Left colon (tissue), 2 donors: ENCODE measurements around the gene SHC4. TPM values are rescaled to one million over a fixed set of nuclear protein-coding genes. Genes with fewer than 3 reads are reported as not detected.
"Not testable (repeated sequence)": the region's sequence is repeated elsewhere in the genome, so short reads cannot be mapped to it uniquely, and the experiment has no call there.

ENCODE experiments used
- ATAC-seq: fragments of 200-7000 bp; cut with Tn5 transposase; one replicate; pipeline ENCODE4 v1.9.1; 2020; ENCODE audit warnings: mild to moderate bottlenecking, moderate library complexity
- DNase-seq, 2 donors: peaks; one replicate each; pipeline ENCODE4 v3.0.0-alpha.2; 2020
- intact Hi-C, 2 donors: fragments of 100-400 bp; cut with DNase I in 1 of 2; cut with micrococcal nuclease in 1 of 2; formaldehyde crosslinking; loops; one replicate each; pipeline versions ENCODE4 v1.11.2 to v1.14.0; 2022; cut with DNase I, micrococcal nuclease
- total RNA-seq, 2 donors: library from RNA; stranded (reverse); fragmentation: NEBNext Ultra II Directional; extraction: Animal tissue kit (Norgen Biotek cat#: 25700); gene quantifications; one replicate each; pipeline ENCODE4 v1.2.1, GENCODE V29; 2021
- donor health status: DM: no; HTN: no; CAD: no.
- donor health status: DM: yes; HTN: yes; CAD: no.

SHC4 gene
- total RNA-seq, 2 donors from 2014 or later = 0.24 to 0.81 TPM

GRCh38 chr15:48972750-48973503 lies 9.2 kb upstream of the SHC4 start:
- intact Hi-C loops = no loop called here
- DNase-seq (no peak), ATAC-seq (no peak)

GRCh38 chr15:48970926-48971325 lies 7.2 kb upstream of the SHC4 start:
- DNase-seq, ATAC-seq, intact Hi-C loops: not testable (repeated sequence)

- DNase-seq = no peak
- no peak for ATAC-seq
- intact Hi-C loops = no loop called here
These were observed 4.3 kb upstream of the SHC4 start for GRCh38 chr15:48968066-48968465.

- ATAC-seq (no peak), DNase-seq (no peak)
- intact Hi-C loops = no loop called here
These were observed 3.6 kb upstream of the SHC4 start for GRCh38 chr15:48967336-48967735.

- ATAC-seq (no peak), DNase-seq (no peak)
- intact Hi-C loops = no loop called here
These were observed 3.0 kb upstream of the SHC4 start for GRCh38 chr15:48966595-48967301.

- ATAC-seq (no peak), DNase-seq (no peak)
- intact Hi-C loops = no loop called here
These were observed 2.3 kb upstream of the SHC4 start for GRCh38 chr15:48965972-48966371.

GRCh38 chr15:48964898-48965297 lies 1.2 kb upstream of the SHC4 start:
- ATAC-seq = no peak
- DNase-seq = no peak
- intact Hi-C loops = no loop called here

GRCh38 chr15:48962662-48963523 lies 826 bp downstream of the SHC4 start:
- intact Hi-C loops = no loop called here
- ATAC-seq (peak; percentile 52), DNase-seq (peak in 1 of 2 donors; percentile 10)

GRCh38 chr15:48955967-48956366 lies 7.8 kb downstream of the SHC4 start:
- ATAC-seq = no peak

GRCh38 chr15:48955370-48955769 lies 8.3 kb downstream of the SHC4 start:
- ATAC-seq (no peak), DNase-seq (no peak)
- intact Hi-C loops = no loop called here

More at GRCh38 chr15:48955967-48956366, 7.8 kb downstream of the SHC4 start:
- intact Hi-C loops = no loop called here
- DNase-seq = no peak

GRCh38 chr15:48954538-48954937 lies 9.2 kb downstream of the SHC4 start:
- intact Hi-C loops = no loop called here
- ATAC-seq (no peak), DNase-seq (no peak)

- intact Hi-C loops = no loop called here
- ATAC-seq (no peak), DNase-seq (no peak)
These were observed 16.9 kb downstream of the SHC4 start for GRCh38 chr15:48946840-48947187.

- ATAC-seq (no peak), DNase-seq (no peak)
- intact Hi-C loops = no loop called here
These were observed 17.5 kb downstream of the SHC4 start for GRCh38 chr15:48946074-48946839.

- intact Hi-C loops = no loop called here
- DNase-seq = no peak
- ATAC-seq = no peak
These were observed 18.3 kb downstream of the SHC4 start for GRCh38 chr15:48945386-48945785.

GRCh38 chr15:48941904-48942303 lies 21.8 kb downstream of the SHC4 start:
- intact Hi-C loops = no loop called here
- ATAC-seq = no peak
- DNase-seq = no peak

GRCh38 chr15:48940508-48940907 lies 23.2 kb downstream of the SHC4 start:
- intact Hi-C loops = no loop called here
- ATAC-seq = no peak
- no peak for DNase-seq

GRCh38 chr15:48939648-48940047 lies 24.1 kb downstream of the SHC4 start:
- intact Hi-C loops = no loop called here
- ATAC-seq (no peak), DNase-seq (no peak)

GRCh38 chr15:48937886-48938285 lies 25.8 kb downstream of the SHC4 start:
- ATAC-seq (no peak), DNase-seq (no peak)
- intact Hi-C loops = no loop called here

- DNase-seq (no peak), ATAC-seq (no peak)
- intact Hi-C loops = no loop called here
These were observed 27.1 kb downstream of the SHC4 start for GRCh38 chr15:48936666-48937065.
